Activated CD8-positive, alpha-beta memory T cell treated with anti-CD3 and anti-CD28 coated beads, Interleukin-2, amount 50 U/mL, for 24 hours (primary cell): ENCODE data around the gene MS4A14.
"Not testable (repeated sequence)": the region's sequence is repeated elsewhere in the genome, so short reads cannot be mapped to it uniquely, and the experiment has no call there.

Experiments
- DNase-seq: peaks from one replicate; pipeline ENCODE4 v3.0.0-alpha.2; 2020; ENCODE audit errors: extremely low read depth

MS4A14 gene

GRCh38 chr11:60390419-60390818, 5.8 kb upstream of the MS4A14 start:
- DNase-seq = no peak

- DNase-seq = no peak
Observed at GRCh38 chr11:60392361-60392760, 3.9 kb upstream of the MS4A14 start.

GRCh38 chr11:60393016-60393415, 3.2 kb upstream of the MS4A14 start:
- no peak for DNase-seq

- DNase-seq = no peak
Observed at GRCh38 chr11:60394666-60395380, 1.4 kb upstream of the MS4A14 start.

GRCh38 chr11:60396799-60397198, 540 bp downstream of the MS4A14 start:
- no peak for DNase-seq

- DNase-seq = no peak
Observed at GRCh38 chr11:60420015-60420414, 23.8 kb downstream of the MS4A14 start.

GRCh38 chr11:60422609-60423008, 26.4 kb downstream of the MS4A14 start:
- no peak for DNase-seq

GRCh38 chr11:60428517-60428916, 32.3 kb downstream of the MS4A14 start:
- DNase-seq = no peak

- DNase-seq = no peak
Observed at GRCh38 chr11:60429272-60429671, 33.0 kb downstream of the MS4A14 start, which contains the start of gene MS4A5. Gene MS4A5 (plus strand): TSS chr11:60429572. CDS start chr11:60429675, 103 bp downstream.

- no peak for DNase-seq
Observed at GRCh38 chr11:60431251-60431650, 35.0 kb downstream of the MS4A14 start.

GRCh38 chr11:60433401-60433800, 37.1 kb downstream of the MS4A14 start:
- DNase-seq = no peak

GRCh38 chr11:60447070-60447469, 50.8 kb downstream of the MS4A14 start:
- no peak for DNase-seq

- no peak for DNase-seq
Observed at GRCh38 chr11:60447846-60448245, 51.6 kb downstream of the MS4A14 start.

GRCh38 chr11:60451185-60451584, 54.9 kb downstream of the MS4A14 start:
- not testable (repeated sequence) for DNase-seq

GRCh38 chr11:60454212-60454611, 58.0 kb downstream of the MS4A14 start:
- no peak for DNase-seq

GRCh38 chr11:60455531-60456042, 59.3 kb downstream of the MS4A14 start, which contains the start of gene MS4A1:
Gene MS4A1 (plus strand): TSS chr11:60455847. CDS start chr11:60462375, 6,528 bp downstream.
- no peak for DNase-seq

GRCh38 chr11:60457576-60457975, 61.3 kb downstream of the MS4A14 start:
- no peak for DNase-seq

- no peak for DNase-seq
Observed at GRCh38 chr11:60459345-60459744, 63.1 kb downstream of the MS4A14 start.
